Endodermal cell (in vitro differentiated cells): ENCODE results near the gene JAKMIP3. TPM values are rescaled to one million over a fixed set of nuclear protein-coding genes. Genes with fewer than 3 reads are reported as not detected.
A peak's percentile ranks its signal among the peaks of the same experiment; 100 is the strongest.

Experiments used
- DNase-seq: peaks from one replicate; pipeline ENCODE4 v3.0.0-alpha.2; 2017
- H3K27ac ChIP-seq: 2 replicates; pipeline ENCODE4 v1.5.1; 2013; ENCODE audit warnings: mild to moderate bottlenecking, low read depth, low read length, moderate library complexity
- H3K27me3 ChIP-seq: 2 replicates; pipeline ENCODE4 v1.6.1; 2013; ENCODE audit warnings: mild to moderate bottlenecking, low read length, moderate library complexity; ENCODE audit not compliant: insufficient read depth, control insufficient read depth, poor library complexity, severe bottlenecking
- H3K36me3 ChIP-seq: 2 replicates; pipeline ENCODE4 v1.7.0; 2013; ENCODE audit warnings: mild to moderate bottlenecking, low read length, moderate library complexity; ENCODE audit not compliant: control insufficient read depth, insufficient read depth
- H3K4me1 ChIP-seq: one replicate; pipeline ENCODE4 v1.7.0; 2013; ENCODE audit warnings: low read length; ENCODE audit not compliant: control insufficient read depth, insufficient read depth
- H3K4me3 ChIP-seq: 2 replicates; pipeline ENCODE4 v1.5.1; 2013; ENCODE audit warnings: mild to moderate bottlenecking, low read length, moderate library complexity
- H3K9ac ChIP-seq: 2 replicates; pipeline ENCODE4 v1.6.1; 2013; ENCODE audit warnings: mild to moderate bottlenecking, low read length, moderate library complexity; ENCODE audit not compliant: poor library complexity, severe bottlenecking; ENCODE audit errors: extremely low read depth
- H3K9me3 ChIP-seq: 2 replicates; pipeline ENCODE4 v1.6.1; 2013; ENCODE audit warnings: mild to moderate bottlenecking, low read length, moderate library complexity; ENCODE audit not compliant: control insufficient read depth
- H3K27ac Mint-ChIP-seq: 2 replicates; pipeline ENCODE4 v1.8.0; 2020; ENCODE audit warnings: mixed read lengths
- H3K27me3 Mint-ChIP-seq: 2 replicates; pipeline ENCODE4 v1.8.0; 2021; ENCODE audit warnings: mild to moderate bottlenecking, mixed read lengths; ENCODE audit not compliant: insufficient read depth
- H3K36me3 Mint-ChIP-seq: 2 replicates; pipeline ENCODE4 v1.8.0; 2020; ENCODE audit warnings: low read depth, mixed read lengths
- H3K4me1 Mint-ChIP-seq: 2 replicates; pipeline ENCODE4 v1.8.0; 2020; ENCODE audit warnings: mixed read lengths
- H3K4me3 Mint-ChIP-seq: 2 replicates; pipeline ENCODE4 v1.8.0; 2020; ENCODE audit warnings: mild to moderate bottlenecking, moderate library complexity, mixed read lengths
- H3K9me3 Mint-ChIP-seq: 2 replicates; pipeline ENCODE4 v1.8.0; 2020; ENCODE audit warnings: mild to moderate bottlenecking, mixed read lengths
- WGBS, 2 experiments: methylation state at CpG; one replicate each; pipeline versions ENCODE4 v1.1.5 to v1.1.7; 2013; ENCODE audit warnings: missing lambda C conversion rate in 2 of 2, mixed read lengths in 1 of 2; ENCODE audit not compliant: insufficient coverage in 1 of 2, insufficient read length in 1 of 2; 5-methylcytosine and 5-hydroxymethylcytosine counted together
- total RNA-seq, 2 donors: library from RNA; stranded (reverse); fragmentation: NEBNext Ultra II Directional in 1 of 2; extraction: Animal tissue kit (Norgen Biotek cat#: 25700) in 1 of 2; gene quantifications; 2 replicates in 1 of 2; 3 replicates in 1 of 2; pipeline ENCODE4 v1.2.1, GENCODE V29; 2021
- TF ChIP-seq, protein P1 (sequence below): fragments of 200-600 bp; sonication (generic); conservative IDR thresholded peaks from 2 replicates; pipeline ENCODE4 v1.5.0; 2021; ENCODE audit warnings: antibody characterized with exemption, mild to moderate bottlenecking

The JAKMIP3 gene
- total RNA-seq, 2 donors from 2014 or later = 0.95 to 0.99 TPM

DNA sequence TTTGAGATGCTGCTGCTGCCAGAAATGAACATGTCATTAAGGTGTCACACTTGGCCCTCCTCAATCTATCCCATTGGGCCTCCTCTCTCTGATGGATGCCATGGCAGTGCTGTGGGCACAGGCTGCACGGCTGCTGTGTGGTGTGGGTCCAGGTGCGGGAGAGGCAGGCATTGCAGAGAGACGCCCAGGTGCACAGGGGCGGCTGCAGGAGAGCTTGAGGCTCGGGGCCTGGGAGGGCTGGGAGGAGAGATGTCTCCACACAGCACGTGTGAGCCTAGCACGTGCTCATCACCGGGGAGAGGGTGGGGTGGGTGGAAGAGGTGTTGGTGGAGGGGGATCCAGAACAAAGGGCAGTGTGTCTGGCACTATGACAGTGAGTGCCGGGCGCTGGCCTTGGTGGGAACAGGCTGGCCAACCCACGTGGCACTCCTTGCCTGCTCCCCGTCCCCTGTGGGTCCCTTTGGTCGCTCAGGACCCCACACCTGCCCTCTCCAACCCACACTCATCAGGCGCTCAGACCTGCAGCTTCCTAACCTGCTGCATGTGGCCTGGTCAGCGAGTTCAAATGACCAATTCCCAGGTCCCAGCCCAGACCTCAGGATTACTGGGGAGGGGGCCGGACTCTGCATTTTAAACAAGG lies 44.1 kb upstream of the JAKMIP3 start:
- Histone ChIP-seq H3K4me3 (no peak overlapping the region), H3K36me3 (no peaks in the 10 kb centered on the region), H3K27me3 (peaks cover 8% of the 10 kb centered on the region), H3K4me1 (peaks cover under 1% of the 10 kb centered on the region), H3K27ac (no peak overlapping the region), H3K9ac (no peak overlapping the region), H3K9me3 (no peaks in the 10 kb centered on the region)
- Mint-ChIP-seq H3K27ac (no peak overlapping the region), H3K27me3 (peaks cover 19% of the 10 kb centered on the region), H3K4me1 (peaks cover 10% of the 10 kb centered on the region), H3K9me3 (no peaks in the 10 kb centered on the region), H3K36me3 (no peaks in the 10 kb centered on the region), H3K4me3 (no peak overlapping the region)
- TF ChIP-seq, protein P1, sequence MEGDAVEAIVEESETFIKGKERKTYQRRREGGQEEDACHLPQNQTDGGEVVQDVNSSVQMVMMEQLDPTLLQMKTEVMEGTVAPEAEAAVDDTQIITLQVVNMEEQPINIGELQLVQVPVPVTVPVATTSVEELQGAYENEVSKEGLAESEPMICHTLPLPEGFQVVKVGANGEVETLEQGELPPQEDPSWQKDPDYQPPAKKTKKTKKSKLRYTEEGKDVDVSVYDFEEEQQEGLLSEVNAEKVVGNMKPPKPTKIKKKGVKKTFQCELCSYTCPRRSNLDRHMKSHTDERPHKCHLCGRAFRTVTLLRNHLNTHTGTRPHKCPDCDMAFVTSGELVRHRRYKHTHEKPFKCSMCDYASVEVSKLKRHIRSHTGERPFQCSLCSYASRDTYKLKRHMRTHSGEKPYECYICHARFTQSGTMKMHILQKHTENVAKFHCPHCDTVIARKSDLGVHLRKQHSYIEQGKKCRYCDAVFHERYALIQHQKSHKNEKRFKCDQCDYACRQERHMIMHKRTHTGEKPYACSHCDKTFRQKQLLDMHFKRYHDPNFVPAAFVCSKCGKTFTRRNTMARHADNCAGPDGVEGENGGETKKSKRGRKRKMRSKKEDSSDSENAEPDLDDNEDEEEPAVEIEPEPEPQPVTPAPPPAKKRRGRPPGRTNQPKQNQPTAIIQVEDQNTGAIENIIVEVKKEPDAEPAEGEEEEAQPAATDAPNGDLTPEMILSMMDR = no peak
- WGBS, 2 experiments = 88 to 94% methylated on average over 9 to 16 of the region's 16 CpGs
- no peak for DNase-seq

DNA sequence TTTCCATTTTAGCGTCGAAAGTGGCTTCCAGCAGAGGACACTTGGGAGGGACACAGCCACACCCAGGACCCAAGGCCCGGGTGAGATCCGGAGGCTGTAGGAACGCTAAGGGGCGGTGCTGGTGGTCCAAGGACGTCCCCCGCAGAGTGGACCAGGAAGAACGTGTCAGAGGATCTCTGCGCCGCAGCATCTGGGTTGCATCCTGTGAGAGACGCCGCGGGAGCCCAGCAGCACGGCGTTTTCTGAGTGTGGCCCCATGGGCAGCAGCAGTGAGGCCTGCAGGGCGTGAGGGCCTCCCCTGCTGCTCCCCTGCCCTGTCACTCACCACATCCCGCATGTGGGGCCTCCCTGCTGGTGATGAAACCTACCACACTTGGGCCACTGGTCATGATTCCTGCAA lies 43.5 kb upstream of the JAKMIP3 start:
- TF ChIP-seq, protein P1 = no peak
- no peak overlapping the region for H3K9ac ChIP-seq
- H3K9me3 ChIP-seq = peaks cover 3% of the 10 kb centered on the region
- Mint-ChIP-seq H3K4me3 (no peak overlapping the region), H3K36me3 (no peaks in the 10 kb centered on the region), H3K9me3 (no peaks in the 10 kb centered on the region), H3K4me1 (peaks cover 4% of the 10 kb centered on the region), H3K27ac (no peak overlapping the region), H3K27me3 (peaks cover 19% of the 10 kb centered on the region)
- no peaks in the 10 kb centered on the region for H3K36me3 ChIP-seq
- H3K4me1 ChIP-seq = no peaks in the 10 kb centered on the region
- H3K4me3 ChIP-seq = no peak overlapping the region
- peaks cover 8% of the 10 kb centered on the region for H3K27me3 ChIP-seq
- WGBS, 2 experiments = 93 to 95% methylated on average over 14 to 18 of the region's 18 CpGs
- no peak for DNase-seq
- no peak overlapping the region for H3K27ac ChIP-seq

DNA sequence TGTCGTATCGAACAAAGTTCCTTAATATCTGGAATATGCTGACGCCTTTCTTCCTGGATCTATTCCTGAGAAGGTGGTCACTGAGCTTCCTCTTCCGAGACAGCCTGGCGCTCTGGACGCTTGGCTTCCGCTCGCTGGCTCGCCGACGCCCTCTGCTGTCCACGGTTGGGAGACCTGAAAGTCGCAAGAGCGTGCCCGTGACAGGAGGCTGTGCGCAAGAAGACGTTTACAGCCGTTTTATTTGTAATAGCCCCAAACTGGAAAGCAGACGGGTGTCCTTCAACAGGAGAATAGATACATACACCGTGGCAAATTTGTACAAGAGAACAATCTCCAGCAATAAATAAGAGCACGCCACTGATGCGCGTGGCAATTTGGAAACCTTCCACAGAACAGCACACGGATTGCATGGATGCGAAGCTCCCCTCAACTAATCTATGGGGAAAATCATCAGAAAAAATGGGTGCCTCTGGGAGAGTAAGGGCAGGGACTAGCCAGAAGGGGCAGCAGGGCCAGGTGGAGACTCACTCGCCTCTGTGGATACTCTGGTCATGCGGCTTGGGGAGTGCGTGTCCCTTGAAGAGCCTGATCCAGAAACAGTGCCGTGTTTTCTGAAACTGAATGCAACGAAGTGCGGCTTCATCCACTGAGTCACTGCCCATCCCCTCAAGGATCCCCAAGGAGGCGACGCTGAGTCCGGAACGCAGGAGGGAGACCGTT lies 42.5 kb upstream of the JAKMIP3 start:
- no peaks in the 10 kb centered on the region for H3K36me3 Mint-ChIP-seq

More for the DNA sequence above, 42.5 kb upstream of the JAKMIP3 start:
- H3K27me3 Mint-ChIP-seq = peaks cover 25% of the 10 kb centered on the region
- Histone ChIP-seq H3K36me3 (no peaks in the 10 kb centered on the region), H3K4me3 (no peak overlapping the region), H3K4me1 (no peaks in the 10 kb centered on the region), H3K27me3 (peaks cover 8% of the 10 kb centered on the region), H3K27ac (no peak overlapping the region), H3K9me3 (peaks cover 10% of the 10 kb centered on the region), H3K9ac (no peak overlapping the region)
- WGBS, 2 experiments = 43% methylated on average over 33 to 36 of the region's 36 CpGs
- TF ChIP-seq, protein P1 = peak; percentile 94
- peak; percentile 96 for DNase-seq
- H3K4me1 Mint-ChIP-seq = peaks cover 4% of the 10 kb centered on the region
- peak overlapping the region; percentile 1 for H3K27ac Mint-ChIP-seq
- peaks cover 6% of the 10 kb centered on the region for H3K9me3 Mint-ChIP-seq
- no peak overlapping the region for H3K4me3 Mint-ChIP-seq
